Gastrocnemius medialis (tissue), 4 donors: ENCODE measurements around the gene NCAPH2. TPM values are rescaled to one million over a fixed set of nuclear protein-coding genes. Genes with fewer than 3 reads are reported as not detected.

Experiments used
- ATAC-seq, 2 donors: fragments of 150-250 bp; one replicate each; pipeline ENCODE4 v1.9.1; 2016
- DNase-seq, 2 donors: peaks; one replicate each; pipeline ENCODE4 v3.0.0-alpha.2; 2019
- H3K27ac ChIP-seq, 4 donors: fragments of 200-600 bp; sonication (generic); 1 replicate in 1 of 4; 2 replicates in 3 of 4; pipeline ENCODE4 v1.5.1; 2016 to 2018; ENCODE audit warnings: mild to moderate bottlenecking in 2 of 4, moderate library complexity in 1 of 4
- H3K27me3 ChIP-seq, 3 donors: fragments of 200-600 bp; sonication (generic) in 2 of 3; 1 replicate in 1 of 3; 2 replicates in 2 of 3; pipeline versions ENCODE4 v1.5.1 to v1.6.0; 2016 to 2019; ENCODE audit warnings: mild to moderate bottlenecking in 1 of 3, moderate library complexity in 1 of 3
- H3K36me3 ChIP-seq, 2 donors: fragments of 200-600 bp; sonication (generic) in 1 of 2; one replicate each; pipeline ENCODE4 v1.5.1; 2017 to 2018
- H3K4me1 ChIP-seq, 2 donors: fragments of 200-600 bp; sonication (generic) in 1 of 2; one replicate each; pipeline ENCODE4 v1.5.1; 2016 to 2017; ENCODE audit warnings: mild to moderate bottlenecking in 2 of 2
- H3K4me3 ChIP-seq, 4 donors: fragments of 200-600 bp; sonication (generic) in 3 of 4; 1 replicate in 1 of 4; 2 replicates in 3 of 4; pipeline ENCODE4 v1.5.1; 2016 to 2019; ENCODE audit warnings: mild to moderate bottlenecking in 2 of 4
- H3K9me3 ChIP-seq, 3 donors: fragments of 200-600 bp; sonication (generic) in 2 of 3; 1 replicate in 1 of 3; 2 replicates in 2 of 3; pipeline ENCODE4 v1.5.1; 2016 to 2019
- CTCF ChIP-seq, 5 experiments: fragments of 450-650 bp in 3 of 5; fragments of 200-600 bp in 2 of 5; sonication (generic) in 2 of 5; IDR thresholded peaks in 4 of 5; conservative IDR thresholded peaks in 1 of 5; 1 replicate in 4 of 5; 2 replicates in 1 of 5; pipeline ENCODE4 v1.5.1; 2016 to 2019; ENCODE audit warnings: antibody characterized with exemption in 5 of 5, mild to moderate bottlenecking in 3 of 5, moderate library complexity in 3 of 5
- POLR2A ChIP-seq, 2 donors: fragments of 450-650 bp; IDR thresholded peaks; one replicate each; pipeline ENCODE4 v1.6.1; 2017; ENCODE audit warnings: antibody characterized with exemption in 2 of 2, mild to moderate bottlenecking in 2 of 2, moderate library complexity in 2 of 2
- in situ Hi-C, 4 donors: fragments of 200-750 bp; cut with MboI; loops; one replicate each; pipeline versions ENCODE4 v1.15.0 to v1.8.0; 2017; ENCODE audit warnings: low sequenced_read_pairs in 4 of 4
- intact Hi-C: fragments of 100-400 bp; cut with DNase I; formaldehyde crosslinking; loops from one replicate; pipeline ENCODE4 v1.15.1; 2023; ENCODE audit warnings: low total_unique reads
- total RNA-seq, 4 donors: library from RNA; depleted of rRNA; stranded (reverse); fragments of >200 nt; gene quantifications; one replicate each; pipeline versions ENCODE4 v1.1.0 to v1.2.3, GENCODE V29; 2016

Gene NCAPH2
- total RNA-seq, 4 donors from 2014 or later: 19.0 to 29.3 (median 23.4) TPM

DNA sequence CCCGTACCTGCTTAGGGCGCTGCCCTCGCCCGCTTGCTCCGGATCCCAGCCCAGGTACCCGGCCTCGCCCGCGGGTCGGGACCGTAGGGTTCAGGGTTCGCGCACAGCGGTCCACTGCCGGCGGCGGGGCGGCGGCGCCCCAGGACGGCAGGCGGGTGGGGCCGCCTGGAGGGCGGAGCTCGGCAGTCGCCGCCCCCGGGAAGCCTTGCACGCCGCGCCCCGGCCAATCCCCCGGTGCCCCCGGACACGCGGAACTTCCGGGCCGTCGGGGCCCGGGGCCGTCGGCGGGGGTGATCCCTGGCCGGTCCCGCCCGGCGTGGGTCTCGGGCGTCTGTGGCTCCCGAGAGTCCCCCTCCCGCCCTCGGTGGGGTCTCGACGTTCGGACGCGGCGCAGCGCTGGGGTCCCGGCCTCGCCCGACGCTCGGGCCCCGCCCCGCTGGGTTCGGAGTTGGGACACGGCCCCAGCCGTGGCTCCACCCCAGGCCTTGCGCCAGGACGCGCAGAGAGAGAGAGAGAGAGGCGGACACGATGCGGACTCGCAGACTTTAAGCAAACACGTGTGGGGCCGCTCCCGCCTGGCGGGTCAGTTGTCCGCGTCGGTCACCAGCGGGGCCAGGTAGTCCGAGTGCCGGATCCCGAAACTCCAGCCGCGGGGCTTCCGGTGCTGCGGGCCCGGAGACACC is 22.0 kb downstream of the NCAPH2 start, which contains the start of gene TYMP:
TYMP (minus strand) TSS at position 116 of the 683 bp plus-strand sequence. CDS start 303 bp downstream, outside the sequence.
- intact Hi-C loops: loop anchor here (5.0 kb wide), 1 partner anchor 97 kb away; the partner anchor contains the start of gene ARSA
- Histone ChIP-seq H3K4me3 (peak within 1 kb of the TSS; percentile 54 to 70 (median 58)), H3K4me1 (peaks cover 13 to 19% of the 10 kb centered on the region in 2 donors), H3K27ac (peak within 1 kb of the TSS; percentile 79 to 86 (median 82)), H3K36me3 (no peaks in the 10 kb centered on the region), H3K9me3 (no peaks in the 10 kb centered on the region), H3K27me3 (peaks cover 43 to 55% (median 49%) of the 10 kb centered on the region in 3 donors)
- in situ Hi-C loops: no loop called here
- ATAC-seq (peak in 1 of 2 donors; percentile 9), DNase-seq (peak in 1 of 2 donors; percentile 64)
- TF ChIP-seq CTCF (IDR thresholded peaks at IDR 0.05 in 4 of 5, conservative IDR thresholded peaks at IDR 0.05 in 1 of 5) (no peak), POLR2A (IDR thresholded peaks at IDR 0.05) (peak; percentile 72 to 82)

DNA sequence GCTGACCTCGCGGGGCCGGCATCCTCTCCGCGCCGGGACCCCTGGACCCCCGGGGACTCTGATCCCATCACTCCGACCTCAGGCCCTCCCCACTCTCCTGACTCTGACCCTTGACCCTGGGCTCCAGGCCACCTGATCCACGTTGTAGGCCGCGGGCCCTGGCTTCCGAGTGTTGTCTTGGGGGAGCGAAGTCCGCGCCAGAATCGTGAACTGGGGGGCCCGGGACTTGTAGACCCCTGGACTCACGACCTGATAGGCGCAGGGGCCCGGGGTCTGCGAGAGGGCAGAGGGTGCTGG is 22.5 kb downstream of the NCAPH2 start:
- Histone ChIP-seq H3K27me3 (peaks cover 43 to 57% (median 49%) of the 10 kb centered on the region in 3 donors), H3K9me3 (no peaks in the 10 kb centered on the region), H3K4me1 (peaks cover 13 to 18% of the 10 kb centered on the region in 2 donors), H3K27ac (peak overlapping the region; percentile 79 to 86 (median 82)), H3K4me3 (peak overlapping the region; percentile 52 to 70 (median 58)), H3K36me3 (no peaks in the 10 kb centered on the region)
- no peak for DNase-seq
- ATAC-seq: no peak
- in situ Hi-C loops: no loop called here
- intact Hi-C loops: no loop called here
- no peak for TF ChIP-seq POLR2A (IDR thresholded peaks at IDR 0.05)
- TF ChIP-seq CTCF (IDR thresholded peaks at IDR 0.05 in 4 of 5, conservative IDR thresholded peaks at IDR 0.05 in 1 of 5): no peak

GRCh38 chr22:50530877-50531545 is 23.0 kb downstream of the NCAPH2 start:
- Histone ChIP-seq H3K27me3 (peaks cover 47 to 57% (median 49%) of the 10 kb centered on the region in 3 donors), H3K4me1 (peaks cover 13 to 18% of the 10 kb centered on the region in 2 donors), H3K36me3 (no peaks in the 10 kb centered on the region), H3K27ac (peak overlapping the region; percentile 79 to 86 (median 82)), H3K4me3 (peak overlapping the region; percentile 52 to 70 (median 58)), H3K9me3 (no peaks in the 10 kb centered on the region)
- ATAC-seq (peak; percentile 39 to 64), DNase-seq (peak; percentile 64 to 71)
- in situ Hi-C loops: no loop called here
- intact Hi-C loops: no loop called here
- TF ChIP-seq POLR2A (IDR thresholded peaks at IDR 0.05) (peak; percentile 57 to 58), CTCF (IDR thresholded peaks at IDR 0.05 in 4 of 5, conservative IDR thresholded peaks at IDR 0.05 in 1 of 5) (no peak)

DNA sequence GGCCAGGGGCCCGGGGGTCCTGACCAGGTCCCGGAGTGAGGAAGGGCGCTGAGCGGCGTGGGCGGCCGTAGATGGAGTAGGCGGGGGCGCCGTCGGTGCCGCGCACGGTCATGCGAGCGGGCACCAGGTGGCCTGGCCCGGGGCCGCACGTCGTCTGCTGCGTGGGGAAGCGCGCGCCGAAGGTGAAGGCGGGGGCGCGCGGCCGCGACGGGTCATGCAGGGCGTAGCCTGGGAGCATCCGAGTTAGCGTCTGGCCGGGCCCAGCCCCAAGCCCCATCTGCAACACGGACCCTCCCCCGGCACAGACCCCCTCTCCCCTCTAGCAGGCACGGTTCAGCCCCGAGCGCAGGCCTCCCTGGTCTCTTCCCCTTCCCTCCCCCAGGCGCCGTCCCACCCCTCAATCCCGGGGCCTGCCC is 23.5 kb downstream of the NCAPH2 start:
- no peak for TF ChIP-seq CTCF (IDR thresholded peaks at IDR 0.05 in 4 of 5, conservative IDR thresholded peaks at IDR 0.05 in 1 of 5)
- TF ChIP-seq POLR2A (IDR thresholded peaks at IDR 0.05): no peak
- Histone ChIP-seq H3K4me1 (peaks cover 10 to 15% of the 10 kb centered on the region in 2 donors), H3K27ac (peak overlapping the region; percentile 79 to 86 (median 82)), H3K9me3 (no peaks in the 10 kb centered on the region), H3K27me3 (peaks cover 47 to 57% (median 49%) of the 10 kb centered on the region in 3 donors), H3K36me3 (no peaks in the 10 kb centered on the region), H3K4me3 (peak overlapping the region; percentile 52 to 70 (median 58))
- ATAC-seq (peak in 1 of 2 donors; percentile 10), DNase-seq (no peak)
- in situ Hi-C loops (no loop called here), intact Hi-C loops (no loop called here)
